ENCODE data around the gene ADAMTSL5.

Gene ADAMTSL5

GRCh38 chr19:1497578-1498235 lies 15.1 kb downstream of the ADAMTSL5 start:
- H3K4me3 ChIP-seq (ENCODE audit: low read length, poor library complexity, severe bottlenecking) = no peak overlapping the region
- no peak overlapping the region for H2AFZ ChIP-seq (ENCODE audit: low read length)
- no peaks in the 10 kb centered on the region for H3K79me2 ChIP-seq (ENCODE audit: insufficient read depth, low read length)
- TF ChIP-seq, protein P1, sequence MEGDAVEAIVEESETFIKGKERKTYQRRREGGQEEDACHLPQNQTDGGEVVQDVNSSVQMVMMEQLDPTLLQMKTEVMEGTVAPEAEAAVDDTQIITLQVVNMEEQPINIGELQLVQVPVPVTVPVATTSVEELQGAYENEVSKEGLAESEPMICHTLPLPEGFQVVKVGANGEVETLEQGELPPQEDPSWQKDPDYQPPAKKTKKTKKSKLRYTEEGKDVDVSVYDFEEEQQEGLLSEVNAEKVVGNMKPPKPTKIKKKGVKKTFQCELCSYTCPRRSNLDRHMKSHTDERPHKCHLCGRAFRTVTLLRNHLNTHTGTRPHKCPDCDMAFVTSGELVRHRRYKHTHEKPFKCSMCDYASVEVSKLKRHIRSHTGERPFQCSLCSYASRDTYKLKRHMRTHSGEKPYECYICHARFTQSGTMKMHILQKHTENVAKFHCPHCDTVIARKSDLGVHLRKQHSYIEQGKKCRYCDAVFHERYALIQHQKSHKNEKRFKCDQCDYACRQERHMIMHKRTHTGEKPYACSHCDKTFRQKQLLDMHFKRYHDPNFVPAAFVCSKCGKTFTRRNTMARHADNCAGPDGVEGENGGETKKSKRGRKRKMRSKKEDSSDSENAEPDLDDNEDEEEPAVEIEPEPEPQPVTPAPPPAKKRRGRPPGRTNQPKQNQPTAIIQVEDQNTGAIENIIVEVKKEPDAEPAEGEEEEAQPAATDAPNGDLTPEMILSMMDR (conservative IDR thresholded peaks at IDR 0.05; ENCODE audit: low read length) = no peak
- no peak for TF ChIP-seq EZH2phosphoT487 (IDR thresholded peaks at IDR 0.05; ENCODE audit: borderline replicate concordance)
- H4K20me1 ChIP-seq (ENCODE audit: insufficient read depth, low read length, poor library complexity, severe bottlenecking) = no peaks in the 10 kb centered on the region
- H3K9me3 ChIP-seq (ENCODE audit: insufficient read depth, low read depth, low read length) = no peaks in the 10 kb centered on the region
- H3K4me1 ChIP-seq (ENCODE audit: insufficient read depth, low read length, poor library complexity, severe bottlenecking) = no peaks in the 10 kb centered on the region
- H3K4me2 ChIP-seq (ENCODE audit: low read depth, low read length, poor library complexity, severe bottlenecking) = no peak overlapping the region
- H3K27me3 ChIP-seq (ENCODE audit: insufficient read depth, low read length, poor library complexity, severe bottlenecking) = no peaks in the 10 kb centered on the region
- no peaks in the 10 kb centered on the region for H3K9me2 ChIP-seq (replicated peaks; ENCODE audit: low read depth, low read length)
- 0 out of 2 replicates have a peak, but pooled peaks cover 2% of the 10 kb centered on the region for H3F3A ChIP-seq (ENCODE audit: low read depth)
- H3K36me3 ChIP-seq (ENCODE audit: insufficient read depth, low read length) = no peaks in the 10 kb centered on the region
- H3K9ac ChIP-seq (ENCODE audit: low read depth, low read length, poor library complexity, severe bottlenecking) = no peak overlapping the region

DNA sequence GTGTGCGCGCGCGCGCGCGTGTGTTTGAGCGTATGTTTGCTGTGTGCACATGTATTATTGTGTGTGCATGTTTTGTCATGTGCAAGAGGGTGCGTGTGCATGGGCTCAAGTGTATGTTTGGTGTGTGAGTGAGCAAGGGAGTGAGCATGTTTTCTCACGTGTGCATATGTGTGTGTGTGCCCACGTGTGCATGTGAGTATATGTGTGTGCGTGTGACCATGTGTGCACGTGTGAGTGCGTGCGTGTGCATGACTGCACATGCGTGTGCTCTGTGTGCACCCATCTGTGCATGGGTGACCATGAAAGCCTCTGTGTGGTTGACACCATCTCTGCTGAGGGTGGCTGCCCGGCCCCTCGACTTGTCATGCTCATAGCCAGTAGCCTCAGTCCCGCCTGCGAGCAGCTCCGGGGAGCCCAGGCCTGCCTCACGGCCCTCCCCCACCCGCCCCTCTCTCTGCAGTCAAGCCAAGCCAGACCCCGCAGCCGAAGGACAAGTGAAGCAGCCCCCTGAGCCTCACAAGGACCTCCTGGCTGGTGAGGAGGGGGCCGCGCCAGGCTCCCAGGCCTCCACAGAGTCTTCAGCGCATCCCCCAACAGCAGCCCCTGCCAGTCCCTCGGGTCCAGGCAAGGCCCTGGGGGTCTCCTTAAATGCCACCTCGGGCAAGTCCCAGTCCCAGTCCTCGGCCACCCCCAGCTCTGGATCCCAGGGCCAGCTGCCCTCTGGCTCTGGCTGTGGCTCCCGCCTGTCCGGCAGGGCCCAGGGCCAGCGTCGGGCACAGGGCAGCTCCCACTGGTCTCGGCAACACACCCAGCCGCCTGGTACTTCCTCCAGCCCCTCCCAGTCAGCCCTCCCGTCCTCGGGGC lies 15.9 kb downstream of the ADAMTSL5 start:
- no peak overlapping the region for H3K4me2 ChIP-seq (ENCODE audit: low read depth, low read length, poor library complexity, severe bottlenecking)
- H3K27me3 ChIP-seq (ENCODE audit: insufficient read depth, low read length, poor library complexity, severe bottlenecking) = no peaks in the 10 kb centered on the region
- H4K20me1 ChIP-seq (ENCODE audit: insufficient read depth, low read length, poor library complexity, severe bottlenecking) = no peaks in the 10 kb centered on the region
- no peak overlapping the region for H2AFZ ChIP-seq (ENCODE audit: low read length)
- 0 out of 2 replicates have a peak, but pooled peaks cover 2% of the 10 kb centered on the region for H3F3A ChIP-seq (ENCODE audit: low read depth)
- H3K9me2 ChIP-seq (replicated peaks; ENCODE audit: low read depth, low read length) = no peaks in the 10 kb centered on the region
- H3K9me3 ChIP-seq (ENCODE audit: insufficient read depth, low read depth, low read length) = no peaks in the 10 kb centered on the region
- no peaks in the 10 kb centered on the region for H3K79me2 ChIP-seq (ENCODE audit: insufficient read depth, low read length)
- H3K36me3 ChIP-seq (ENCODE audit: insufficient read depth, low read length) = no peaks in the 10 kb centered on the region
- H3K4me1 ChIP-seq (ENCODE audit: insufficient read depth, low read length, poor library complexity, severe bottlenecking) = no peaks in the 10 kb centered on the region
- H3K4me3 ChIP-seq (ENCODE audit: low read length, poor library complexity, severe bottlenecking) = no peak overlapping the region
- H3K9ac ChIP-seq (ENCODE audit: low read depth, low read length, poor library complexity, severe bottlenecking) = no peak overlapping the region
- TF ChIP-seq, protein P1 (conservative IDR thresholded peaks at IDR 0.05; ENCODE audit: low read length) = no peak
- TF ChIP-seq EZH2phosphoT487 (IDR thresholded peaks at IDR 0.05; ENCODE audit: borderline replicate concordance) = no peak

DNA sequence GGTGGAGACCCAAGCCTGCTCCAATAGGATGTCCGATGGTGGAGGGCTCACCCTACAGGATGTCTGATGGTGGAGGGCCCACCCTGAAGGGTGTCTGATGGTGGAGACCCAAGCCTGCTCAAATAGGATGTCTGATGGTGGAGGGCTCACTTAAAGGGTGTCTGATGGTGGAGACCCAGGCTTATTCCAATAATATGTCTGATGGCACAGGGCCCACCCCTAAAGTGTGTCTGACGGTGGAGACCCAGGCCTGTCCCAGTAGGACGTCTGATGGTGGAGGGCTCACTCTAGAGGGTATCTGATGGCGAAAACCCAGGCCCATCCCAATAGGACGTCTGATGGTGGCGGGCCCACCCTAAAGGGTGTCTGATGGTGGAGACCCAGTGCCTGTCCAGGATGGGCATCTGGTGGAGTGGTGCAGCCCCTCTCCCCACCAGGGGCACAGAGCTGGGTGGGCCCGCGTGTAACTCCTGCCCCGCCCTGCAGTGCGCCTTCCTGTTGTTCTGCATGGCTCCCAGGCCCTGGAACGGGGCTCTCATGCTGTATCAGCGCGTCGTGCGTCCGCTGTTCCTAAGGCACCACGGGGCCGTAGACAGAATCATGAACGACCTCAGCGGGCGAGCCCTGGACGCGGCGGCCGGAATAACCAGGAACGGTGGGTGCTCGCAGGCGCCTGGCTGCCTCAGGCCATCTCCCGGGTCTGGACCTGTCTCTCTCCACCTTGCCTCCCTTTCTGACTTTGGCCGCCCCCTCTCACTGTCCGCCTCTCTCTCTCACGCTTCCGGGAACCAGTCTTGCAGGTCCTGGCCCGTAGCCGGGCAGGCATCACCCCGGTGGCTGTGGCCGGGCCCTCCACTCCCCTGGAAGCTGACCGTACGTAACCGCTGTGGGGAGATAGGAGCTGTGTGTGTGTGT lies 16.8 kb downstream of the ADAMTSL5 start:
- Histone ChIP-seq H3K27me3 (ENCODE audit: insufficient read depth, low read length, poor library complexity, severe bottlenecking) (no peaks in the 10 kb centered on the region), H3F3A (ENCODE audit: low read depth) (no peaks in the 10 kb centered on the region), H3K4me3 (ENCODE audit: low read length, poor library complexity, severe bottlenecking) (no peak overlapping the region), H3K4me2 (ENCODE audit: low read depth, low read length, poor library complexity, severe bottlenecking) (no peak overlapping the region), H3K9me2 (replicated peaks; ENCODE audit: low read depth, low read length) (no peaks in the 10 kb centered on the region), H4K20me1 (ENCODE audit: insufficient read depth, low read length, poor library complexity, severe bottlenecking) (no peaks in the 10 kb centered on the region), H3K79me2 (ENCODE audit: insufficient read depth, low read length) (no peaks in the 10 kb centered on the region), H3K9ac (ENCODE audit: low read depth, low read length, poor library complexity, severe bottlenecking) (no peak overlapping the region), H2AFZ (ENCODE audit: low read length) (no peak overlapping the region), H3K36me3 (ENCODE audit: insufficient read depth, low read length) (no peaks in the 10 kb centered on the region), H3K4me1 (ENCODE audit: insufficient read depth, low read length, poor library complexity, severe bottlenecking) (no peaks in the 10 kb centered on the region), H3K9me3 (ENCODE audit: insufficient read depth, low read depth, low read length) (no peaks in the 10 kb centered on the region)
- no peak for TF ChIP-seq EZH2phosphoT487 (IDR thresholded peaks at IDR 0.05; ENCODE audit: borderline replicate concordance)
- TF ChIP-seq, protein P1 (conservative IDR thresholded peaks at IDR 0.05; ENCODE audit: low read length) = no peak
